GM21423 (cell line): ENCODE measurements around the gene USP15.

Experiments
- ATAC-seq: cut with Tn5 transposase; IDR thresholded peaks from one replicate; pipeline ENCODE4 v1.9.1; 2021; ENCODE audit warnings: mild to moderate bottlenecking, moderate library complexity; ENCODE audit not compliant: unreplicated experiment

The USP15 gene

DNA sequence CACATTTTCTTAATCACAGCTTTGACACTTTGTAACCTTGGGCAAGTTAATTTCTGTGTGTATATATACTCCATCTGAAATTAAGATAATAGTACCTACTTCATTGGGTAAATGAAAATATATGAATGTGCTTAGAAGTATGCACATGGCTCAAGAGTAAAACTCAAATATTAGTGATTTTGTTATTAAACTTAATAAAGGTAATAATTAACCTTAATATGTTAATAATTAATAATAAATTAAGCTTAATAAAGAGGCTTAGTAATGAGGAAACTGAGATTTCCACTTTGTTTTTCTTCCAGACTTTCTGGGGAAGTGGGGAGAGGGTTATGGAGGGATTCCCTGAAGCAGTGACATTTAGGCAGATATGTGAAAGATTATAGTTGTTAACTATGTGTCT lies 19.8 kb downstream of the USP15 start:
- ATAC-seq: no peak

DNA sequence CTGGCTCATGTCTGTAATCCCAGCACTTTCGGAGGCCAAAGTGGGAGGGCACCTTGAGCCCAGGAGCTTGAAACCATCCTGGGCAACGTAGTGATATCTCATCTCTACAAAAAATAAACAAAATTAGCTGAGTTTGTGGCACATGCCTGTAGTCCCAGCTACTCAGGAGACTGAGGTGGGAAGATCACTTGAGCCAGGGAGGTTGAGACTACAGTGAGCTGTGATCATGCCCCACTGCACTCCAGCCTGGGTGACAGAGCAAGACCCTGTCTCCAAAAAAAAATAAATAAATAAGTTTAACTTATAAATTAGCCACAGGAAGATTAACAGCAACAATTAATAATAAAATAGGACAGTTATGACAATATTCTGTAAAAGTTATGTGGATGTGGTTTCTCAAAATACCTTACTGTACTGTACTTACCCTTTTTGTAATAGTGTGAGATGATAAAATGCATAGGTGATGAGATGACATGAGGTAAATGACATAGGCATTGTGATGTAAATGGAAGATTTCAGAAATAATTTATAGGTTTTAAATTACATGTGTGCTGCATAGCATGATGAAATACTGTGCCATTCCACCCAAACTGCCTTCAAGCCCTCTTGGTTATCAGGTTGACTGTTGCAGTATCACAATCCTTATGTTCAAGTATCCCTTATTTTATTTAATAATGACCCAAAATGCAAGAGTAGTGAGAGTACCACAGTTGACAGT lies 22.0 kb downstream of the USP15 start:
- ATAC-seq: no peak

DNA sequence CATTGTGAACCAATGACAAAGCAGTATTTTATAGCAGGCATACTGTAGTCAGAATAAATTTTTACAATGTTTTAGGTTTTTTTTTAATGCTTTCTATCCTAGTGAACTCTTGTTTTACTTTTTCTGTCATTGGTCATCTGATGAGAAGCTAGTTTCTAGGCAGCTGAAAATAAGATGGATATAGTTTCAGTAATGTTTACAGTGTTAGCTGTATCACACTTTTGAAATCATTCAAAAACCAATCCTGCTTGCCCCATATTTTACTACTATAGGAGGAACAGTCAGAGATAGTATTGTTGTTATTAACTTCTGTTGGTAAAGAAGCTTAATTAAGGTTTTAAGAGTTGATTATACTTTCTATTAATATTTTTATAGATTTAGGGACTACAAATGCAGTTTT lies 24.5 kb downstream of the USP15 start:
- ATAC-seq: no peak

DNA sequence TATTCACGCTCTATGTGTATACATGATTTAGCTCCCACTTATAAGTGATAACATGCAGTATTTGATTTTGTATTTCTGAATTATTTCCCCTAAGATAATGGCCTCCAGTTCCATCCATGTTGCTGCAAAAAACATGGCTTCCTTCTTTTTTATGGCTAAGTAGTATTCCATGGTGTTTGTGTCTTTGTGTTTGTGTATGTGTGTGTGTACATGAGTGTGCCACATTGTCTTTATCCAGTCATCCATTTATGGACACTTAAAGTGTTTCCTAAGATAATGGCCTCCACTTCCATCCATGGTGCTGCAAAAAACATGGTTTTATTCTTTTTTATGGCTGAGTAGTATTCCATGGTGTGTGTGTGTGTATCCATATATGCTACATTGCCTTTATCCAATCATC lies 25.1 kb downstream of the USP15 start:
- ATAC-seq: no peak

DNA sequence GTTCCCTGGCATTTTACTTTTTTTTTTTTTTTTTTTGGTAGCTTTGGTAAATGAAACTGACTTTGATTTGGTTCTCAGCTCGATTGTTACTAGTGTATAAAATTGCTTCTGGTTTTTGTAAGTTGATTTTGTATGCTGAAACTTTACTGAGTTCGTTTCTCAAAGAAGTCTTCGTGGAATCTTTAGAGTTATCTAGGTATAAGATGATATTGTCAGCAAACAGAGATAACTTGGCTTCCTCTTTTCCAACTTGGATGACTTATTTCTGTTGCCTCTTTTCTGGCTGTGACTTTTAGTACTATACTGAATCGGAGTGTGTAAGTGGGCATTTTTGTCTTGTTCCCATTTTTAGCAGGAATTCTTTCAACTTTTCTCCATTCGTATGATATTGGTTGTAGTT lies 28.1 kb downstream of the USP15 start:
- no peak for ATAC-seq

DNA sequence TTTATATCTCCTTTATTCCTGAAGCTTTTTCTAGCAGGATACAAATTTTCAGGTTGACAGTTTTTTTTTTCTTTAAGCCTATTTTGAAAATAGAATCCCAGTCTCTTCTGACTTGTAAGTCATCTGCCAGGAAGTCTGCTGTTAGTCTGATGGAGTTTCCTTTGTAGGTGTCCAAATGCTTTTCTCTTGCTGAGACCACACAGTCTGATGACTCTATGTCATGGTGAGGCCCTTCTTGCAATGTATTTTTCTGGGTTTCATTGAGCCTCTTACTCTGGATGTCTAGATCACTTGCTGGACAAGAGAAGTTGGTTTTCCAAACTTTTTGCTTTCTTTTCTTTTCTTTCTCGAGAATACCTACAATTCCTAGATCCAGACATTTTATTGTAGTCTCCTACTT lies 30.6 kb downstream of the USP15 start:
- ATAC-seq: no peak

DNA sequence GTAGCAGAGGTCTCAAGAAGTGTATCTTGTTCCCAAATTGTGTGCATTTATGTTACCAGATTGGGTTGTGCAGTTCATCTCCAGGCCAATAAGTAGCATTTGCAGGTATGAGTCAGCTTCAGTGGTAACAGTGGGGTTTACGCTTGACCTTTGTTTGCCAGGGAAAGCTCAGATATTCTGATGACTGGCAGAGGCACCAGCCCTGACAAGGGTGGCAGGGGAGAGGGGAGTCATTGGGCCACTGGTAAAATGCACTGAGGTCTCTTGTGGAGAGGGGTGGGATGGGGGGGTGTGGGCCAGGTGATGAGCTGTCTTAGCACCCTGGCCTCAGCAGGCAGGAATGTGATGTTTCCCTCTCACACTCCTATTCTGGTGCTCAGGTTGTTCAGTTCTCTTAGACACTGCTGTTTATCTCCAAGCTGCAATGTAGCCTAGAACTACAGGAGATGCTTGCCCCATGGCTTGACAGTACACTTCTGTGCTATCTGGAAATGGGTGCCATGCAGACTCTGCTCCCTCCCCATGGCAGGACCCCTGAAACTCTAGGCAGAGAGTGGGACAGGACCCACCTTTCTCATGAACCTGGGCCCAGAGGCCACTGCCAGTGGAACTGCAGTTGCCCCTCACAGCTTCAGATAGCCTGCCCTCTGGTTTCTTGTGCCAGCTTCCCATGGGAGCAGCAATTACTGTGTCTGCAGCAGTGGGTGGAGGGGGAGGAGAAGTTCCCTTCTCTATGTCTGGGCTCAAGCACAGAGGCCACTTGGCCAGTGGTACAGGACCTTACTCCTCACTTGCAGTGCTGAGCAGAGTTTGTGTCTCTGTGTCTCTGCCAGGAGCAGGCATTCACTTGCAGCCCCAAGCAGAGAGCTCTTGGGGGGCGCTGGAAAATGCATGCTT lies 31.9 kb downstream of the USP15 start:
- peak; percentile 56 for ATAC-seq

DNA sequence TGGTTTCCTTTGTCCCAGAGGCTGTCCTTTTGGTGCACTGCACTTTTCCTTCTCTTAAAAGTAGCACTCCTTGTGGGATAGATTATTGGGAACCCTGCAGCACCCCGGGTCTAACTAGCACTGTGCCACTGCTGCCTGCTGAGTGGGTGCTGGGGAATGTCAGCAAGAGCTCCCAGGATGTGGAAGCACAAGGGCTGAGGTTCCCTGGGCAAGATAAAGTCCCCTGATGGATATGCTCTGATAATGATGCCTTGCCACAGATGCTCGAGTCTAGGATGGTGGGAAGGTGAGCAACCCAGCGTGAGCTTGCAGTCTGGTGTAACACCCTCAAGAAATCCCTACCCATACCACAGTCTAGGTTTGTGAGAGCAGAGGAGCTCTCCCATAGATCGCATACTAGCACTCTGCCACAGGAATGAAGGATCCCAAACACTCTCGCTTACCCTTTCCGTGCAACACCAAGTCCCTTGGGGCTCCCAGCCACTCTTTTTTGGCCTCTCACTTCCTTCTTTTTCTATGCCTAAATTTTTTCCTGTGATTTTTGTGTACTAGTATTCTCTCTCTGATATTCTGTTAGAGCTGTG lies 32.6 kb downstream of the USP15 start:
- ATAC-seq: no peak

DNA sequence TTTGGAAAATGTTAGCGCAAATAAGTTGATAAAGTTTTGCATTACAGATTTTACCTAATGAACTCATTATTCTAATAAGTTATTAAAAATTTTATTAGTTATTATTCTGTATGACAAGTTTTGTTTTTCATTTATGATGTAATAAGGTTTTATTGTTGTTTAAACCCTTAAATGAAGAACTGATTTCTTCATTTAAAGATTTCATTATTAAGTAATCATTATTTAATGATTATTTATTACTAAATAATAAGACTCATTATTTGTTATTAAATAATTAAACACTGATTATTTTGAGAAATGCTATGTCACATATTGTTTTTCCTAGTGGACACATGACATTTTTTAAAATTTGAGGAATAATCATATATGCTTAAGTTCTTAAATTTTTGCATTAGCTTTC lies 34.2 kb downstream of the USP15 start:
- ATAC-seq: no peak

DNA sequence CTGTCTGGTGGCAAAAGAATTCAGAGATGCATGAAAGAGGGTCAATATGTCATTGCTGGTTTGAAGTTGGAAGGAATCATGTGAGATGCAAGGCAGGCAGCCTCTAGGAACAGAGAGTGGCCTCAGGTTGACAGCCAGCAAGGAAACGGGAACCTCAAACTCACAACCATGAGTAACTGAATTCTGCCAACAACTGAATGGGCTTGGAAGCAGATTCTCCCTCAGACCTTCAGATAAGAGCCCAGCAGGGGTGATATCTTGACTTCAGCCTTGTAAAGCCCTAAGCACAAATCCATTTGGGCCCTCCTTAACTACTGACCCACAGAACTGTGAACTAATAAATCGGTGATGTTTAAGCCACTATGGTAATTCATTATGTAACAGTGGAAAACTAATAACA lies 35.8 kb downstream of the USP15 start:
- no peak for ATAC-seq

DNA sequence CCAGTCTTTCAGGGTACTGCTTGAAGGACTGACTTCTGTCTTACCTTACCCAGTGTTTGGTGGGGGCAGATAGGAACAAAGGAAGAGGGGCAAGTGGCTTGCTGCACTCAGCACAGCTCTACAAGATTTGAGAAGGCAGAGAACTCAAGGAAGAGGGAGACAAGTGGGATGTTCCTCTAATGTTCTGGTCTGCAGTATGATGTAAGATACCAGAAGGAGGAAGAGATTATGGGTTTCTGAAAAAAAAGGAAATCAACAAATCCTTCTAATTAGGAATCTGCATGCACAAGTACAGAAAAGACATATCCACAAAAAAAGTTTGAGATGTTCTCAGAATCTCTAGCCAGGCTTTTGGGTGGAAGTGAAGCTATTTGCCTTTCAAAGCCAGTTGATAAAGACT lies 37.1 kb downstream of the USP15 start:
- no peak for ATAC-seq

DNA sequence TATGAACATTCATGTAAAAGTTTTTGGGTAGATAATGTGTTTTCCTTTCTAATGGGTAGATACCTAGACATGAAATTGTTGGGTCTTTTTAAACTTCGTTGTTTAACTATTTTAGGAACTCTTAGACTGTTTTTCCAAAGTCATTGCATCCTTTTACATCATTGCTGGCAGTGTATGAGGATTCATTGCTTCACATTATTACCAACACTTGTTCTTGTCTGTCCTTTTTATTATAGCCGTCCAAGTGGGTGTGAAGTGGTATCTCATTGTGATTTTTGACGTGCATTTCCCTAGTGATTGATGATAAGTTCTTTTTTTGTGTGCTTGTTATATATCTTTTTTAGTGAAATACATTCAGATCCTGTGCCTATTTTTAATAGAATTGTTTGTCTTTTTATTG lies 39.4 kb downstream of the USP15 start:
- no peak for ATAC-seq

DNA sequence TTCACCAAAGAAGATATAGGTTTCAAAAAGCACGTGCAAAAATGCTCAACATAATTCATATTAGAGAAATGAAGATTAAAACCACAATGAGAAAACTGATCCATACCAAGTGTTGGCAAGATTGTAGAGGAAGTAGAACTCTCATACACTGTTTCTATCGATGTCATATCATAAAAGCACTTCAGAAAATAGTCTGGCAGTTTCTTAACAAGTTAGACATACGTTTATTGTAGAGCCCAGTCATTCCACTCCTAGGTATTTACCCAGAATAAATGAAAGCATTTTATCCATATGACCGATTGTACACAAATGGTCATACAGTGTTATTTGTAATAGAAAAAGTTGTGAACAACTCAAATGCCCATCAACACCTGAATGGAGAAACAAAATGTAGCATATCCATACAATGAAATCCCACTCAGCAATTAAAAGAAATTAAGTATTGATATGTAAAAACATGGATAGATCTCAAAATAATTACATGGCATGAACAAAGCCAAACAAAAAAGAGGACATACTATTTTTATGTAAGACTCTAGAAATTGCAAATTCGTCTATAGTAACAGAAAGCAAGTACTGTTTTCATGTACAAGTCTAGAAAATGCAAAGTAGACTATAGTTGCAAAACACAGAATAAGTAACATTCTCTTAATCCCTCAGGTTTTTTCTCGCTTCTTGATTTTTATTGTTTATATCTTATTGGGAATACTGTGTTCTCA lies 41.0 kb downstream of the USP15 start:
- peak; percentile 48 for ATAC-seq

DNA sequence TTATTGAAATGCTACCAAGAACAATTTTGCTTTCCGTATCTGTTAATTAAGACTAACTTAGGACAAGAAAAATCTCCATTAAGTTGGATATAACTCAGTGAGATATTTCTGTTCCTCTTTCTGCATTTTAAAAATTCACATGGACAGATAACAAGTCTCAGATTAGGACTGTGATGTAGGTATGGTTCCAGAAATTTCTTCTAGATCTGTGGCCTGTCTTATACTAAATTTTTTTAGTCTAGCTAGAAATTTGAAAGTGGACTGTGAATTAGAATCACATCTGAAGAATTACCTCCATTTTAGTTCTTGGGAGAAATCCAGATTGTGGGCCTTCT lies 41.6 kb downstream of the USP15 start:
- ATAC-seq: no peak

DNA sequence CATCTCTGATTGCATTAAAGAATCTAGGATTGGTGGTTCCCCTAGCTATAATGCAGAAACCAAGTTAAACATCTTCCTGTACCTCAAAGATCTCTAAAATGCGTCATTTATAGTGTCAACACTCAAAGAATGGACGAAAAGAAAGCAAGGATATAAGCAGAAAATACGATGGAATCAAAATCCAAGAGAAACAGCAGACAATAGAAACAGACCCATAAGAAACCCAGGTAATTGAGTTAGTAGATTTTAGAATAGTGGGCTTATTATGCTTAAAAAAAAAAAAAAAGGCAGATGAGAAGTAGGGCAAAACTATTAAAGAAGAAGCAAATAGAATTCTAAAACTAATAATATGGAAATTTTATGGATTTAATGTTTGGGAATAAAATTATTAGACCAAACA lies 44.4 kb downstream of the USP15 start:
- ATAC-seq: no peak

DNA sequence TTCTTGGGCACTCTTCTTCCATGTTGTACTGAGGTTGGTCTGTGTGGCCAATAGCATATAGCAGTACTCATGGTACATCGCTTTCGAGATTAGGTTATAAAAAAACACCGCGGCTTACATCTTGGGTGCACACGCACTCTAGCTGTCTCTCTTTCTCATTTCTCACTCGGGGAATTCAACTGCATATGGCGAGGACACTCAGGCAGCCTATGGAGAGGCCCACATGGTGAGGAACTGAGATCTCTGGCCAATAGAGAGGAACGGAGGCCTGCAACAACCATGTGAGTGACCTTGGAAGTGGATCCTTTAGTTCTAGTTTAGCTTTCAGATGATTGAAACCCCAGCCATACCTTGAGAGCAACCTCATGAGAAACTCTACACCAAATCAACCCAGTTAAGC lies 45.6 kb downstream of the USP15 start:
- no peak for ATAC-seq

DNA sequence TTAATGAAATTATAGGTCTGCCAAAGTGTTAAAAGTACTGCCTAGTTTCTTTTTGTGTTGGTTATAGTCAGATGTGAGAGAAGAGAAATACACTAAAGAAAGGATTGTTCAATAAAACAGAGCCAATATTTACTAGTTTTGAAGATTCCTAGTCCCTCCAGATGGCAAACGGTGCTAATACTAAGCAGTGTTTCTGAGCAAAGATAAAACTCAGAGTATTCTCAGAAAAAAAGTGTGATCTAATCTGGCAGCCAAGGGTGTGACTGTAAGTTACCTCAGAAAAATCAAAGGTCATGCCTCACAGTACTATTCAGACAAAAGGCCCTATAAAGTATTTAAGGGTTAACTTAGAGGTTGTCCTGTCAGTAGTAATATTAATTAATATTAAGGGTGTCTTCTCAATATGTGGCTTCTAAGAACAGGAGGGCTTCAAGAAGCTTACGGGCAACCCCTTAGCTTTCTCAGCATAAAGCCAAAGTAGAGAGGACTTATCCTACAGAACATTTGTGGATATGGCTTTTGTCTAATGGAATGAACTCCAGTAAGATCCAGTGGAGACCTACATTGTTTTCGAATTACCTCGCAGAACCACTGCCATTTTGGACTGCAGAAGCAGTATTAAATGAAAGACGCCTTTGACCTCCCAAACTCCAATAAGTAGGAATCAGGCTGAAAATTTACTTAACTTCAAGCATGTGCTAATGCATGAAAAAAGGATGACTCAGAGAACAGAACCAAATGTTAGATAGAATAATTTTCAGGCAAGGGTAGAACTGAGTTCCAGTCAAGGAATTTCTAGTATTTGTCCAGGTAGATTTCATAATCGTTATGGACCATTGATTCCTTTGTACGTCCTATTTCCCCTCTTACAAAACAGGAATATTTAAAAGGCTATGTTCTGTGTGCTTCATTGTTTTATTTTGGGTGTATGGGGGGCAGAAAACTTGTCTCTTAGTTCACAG lies 46.6 kb downstream of the USP15 start:
- ATAC-seq: no peak

DNA sequence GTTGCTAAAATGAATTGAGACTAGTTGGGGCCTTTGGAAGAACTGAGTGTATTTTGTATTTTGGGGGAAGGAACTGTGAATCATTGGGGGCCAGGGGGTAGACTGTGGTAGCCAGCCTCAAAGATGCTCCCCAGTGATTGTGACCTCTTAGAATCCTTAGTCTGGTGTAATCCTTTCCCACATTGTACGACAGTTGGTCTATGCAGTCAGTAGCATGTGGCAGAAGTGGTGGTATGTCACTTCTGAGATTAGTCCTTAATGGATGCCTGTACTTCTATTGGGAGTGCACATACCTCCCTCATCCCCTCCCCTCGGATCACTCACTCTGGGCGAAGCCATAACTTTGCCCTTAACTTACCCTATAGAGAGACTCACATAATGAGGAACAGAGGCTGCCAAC lies 48.0 kb downstream of the USP15 start:
- no peak for ATAC-seq

DNA sequence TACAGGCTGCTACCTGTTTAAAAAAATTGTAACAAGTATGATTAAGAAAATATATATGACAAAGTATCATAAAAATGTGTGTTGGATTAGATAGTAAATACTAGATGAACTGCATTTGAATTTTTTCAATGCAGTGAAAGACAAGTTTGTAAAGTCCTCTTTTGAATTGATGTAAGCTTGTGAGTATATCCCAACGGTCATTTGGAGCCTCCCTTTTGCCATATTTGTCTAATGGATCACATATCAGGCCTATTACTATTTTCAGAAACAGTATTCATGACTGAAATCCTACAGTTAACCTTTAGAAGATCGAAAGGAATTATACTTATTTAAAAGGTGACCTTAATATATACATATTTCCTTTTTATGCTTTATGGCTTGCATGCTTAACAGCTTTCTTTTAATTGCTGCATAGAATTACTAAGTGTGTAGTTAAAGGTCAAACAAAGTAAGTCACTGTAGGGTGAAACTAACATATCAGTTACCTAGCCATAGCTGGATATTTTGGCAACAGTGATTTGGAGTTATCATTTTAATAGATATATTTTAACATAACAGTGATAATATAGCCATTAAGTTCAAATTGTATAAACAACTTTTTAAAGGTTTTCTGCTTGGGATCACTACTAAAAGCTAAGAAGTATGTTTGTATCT lies 53.6 kb downstream of the USP15 start:
- no peak for ATAC-seq

DNA sequence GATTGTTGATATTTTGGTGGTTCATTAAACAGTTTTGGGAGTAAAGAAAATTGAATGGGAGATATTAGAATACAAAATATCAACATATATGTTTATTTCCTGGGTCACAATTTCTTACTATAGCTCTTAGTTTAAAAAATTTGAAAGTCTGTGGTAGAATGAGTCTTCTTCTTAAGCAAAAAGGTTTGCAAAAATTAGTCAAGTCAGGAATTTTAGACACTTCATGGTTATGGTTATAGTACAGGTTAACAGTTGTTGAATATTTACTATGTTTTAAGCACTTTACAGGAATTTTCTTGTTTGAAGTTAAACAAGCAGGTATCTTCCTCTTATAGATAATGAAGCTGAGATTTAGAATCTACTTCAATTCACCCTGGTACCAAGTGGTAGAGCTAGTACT lies 56.8 kb downstream of the USP15 start:
- no peak for ATAC-seq
